ENCODE data around the gene PWWP2B. TPM values are rescaled to one million over a fixed set of nuclear protein-coding genes. Genes with fewer than 3 reads are reported as not detected.

PWWP2B gene
- total and polyA plus RNA-seq, 10 donors, result 22.5 to 50.0 (median 28.0) TPM

DNA sequence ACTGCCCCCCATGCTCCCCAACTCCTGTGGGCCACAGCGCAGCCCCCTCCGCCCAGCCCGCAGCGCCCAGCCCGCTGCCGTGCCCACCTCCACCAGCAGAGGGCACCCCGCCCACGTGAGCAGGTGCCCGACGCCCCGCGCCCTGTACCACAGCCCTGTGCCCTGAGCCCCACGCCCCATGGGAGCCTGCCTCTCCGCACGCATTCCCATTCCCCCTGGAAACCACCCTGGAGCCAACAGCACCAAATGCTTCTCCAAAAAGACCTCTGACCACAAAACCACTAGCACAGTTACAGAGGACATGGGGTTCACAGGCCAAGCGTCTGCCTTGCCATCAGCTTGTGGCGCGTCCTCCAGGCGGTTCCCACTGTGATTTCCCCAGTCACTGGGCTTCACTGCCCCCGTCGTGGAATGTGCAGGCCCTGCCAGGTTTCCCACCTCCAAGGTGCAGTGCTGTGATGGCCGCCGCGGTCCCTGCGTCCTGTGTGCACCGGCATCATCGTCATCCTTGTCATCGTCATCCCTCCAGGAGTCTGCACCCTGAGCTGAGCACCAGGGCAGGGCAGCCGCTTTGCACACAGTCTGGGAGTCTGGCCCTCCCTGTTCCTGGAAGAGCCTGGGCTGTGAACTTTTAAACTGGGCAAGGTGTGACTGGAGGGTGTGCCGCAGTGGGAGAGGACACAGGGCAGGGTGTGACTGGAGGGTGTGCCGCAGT, 61.7 kb downstream of the PWWP2B start:
- intact Hi-C loops (cut with DNase I; ENCODE audit: low total_unique reads), result loop anchor here (2.0 to 10.0 kb wide), 2 partner anchors 76 to 180 kb away; partner anchors contain the start of gene INPP5A
- peak; percentile 93 for DNase-seq
- H3K9me3 ChIP-seq, result no peaks in the 10 kb centered on the region
- peaks cover 0 to 10% (median 0%) of the 10 kb centered on the region in 7 donors for H3K27me3 ChIP-seq (replicated peaks in 1 of 7)
- no peaks in the 10 kb centered on the region for H3K36me3 ChIP-seq
- H3K4me1 ChIP-seq, result peaks cover 0 to 21% (median 7%) of the 10 kb centered on the region in 6 donors
- H3K27ac ChIP-seq, result no peak overlapping the region
- H3K4me3 ChIP-seq, result no peak overlapping the region
- WGBS, 5 donors, result 37 to 64% (median 42%) methylated on average over 17 to 31 of the region's 31 CpGs
- TF ChIP-seq, protein P1, sequence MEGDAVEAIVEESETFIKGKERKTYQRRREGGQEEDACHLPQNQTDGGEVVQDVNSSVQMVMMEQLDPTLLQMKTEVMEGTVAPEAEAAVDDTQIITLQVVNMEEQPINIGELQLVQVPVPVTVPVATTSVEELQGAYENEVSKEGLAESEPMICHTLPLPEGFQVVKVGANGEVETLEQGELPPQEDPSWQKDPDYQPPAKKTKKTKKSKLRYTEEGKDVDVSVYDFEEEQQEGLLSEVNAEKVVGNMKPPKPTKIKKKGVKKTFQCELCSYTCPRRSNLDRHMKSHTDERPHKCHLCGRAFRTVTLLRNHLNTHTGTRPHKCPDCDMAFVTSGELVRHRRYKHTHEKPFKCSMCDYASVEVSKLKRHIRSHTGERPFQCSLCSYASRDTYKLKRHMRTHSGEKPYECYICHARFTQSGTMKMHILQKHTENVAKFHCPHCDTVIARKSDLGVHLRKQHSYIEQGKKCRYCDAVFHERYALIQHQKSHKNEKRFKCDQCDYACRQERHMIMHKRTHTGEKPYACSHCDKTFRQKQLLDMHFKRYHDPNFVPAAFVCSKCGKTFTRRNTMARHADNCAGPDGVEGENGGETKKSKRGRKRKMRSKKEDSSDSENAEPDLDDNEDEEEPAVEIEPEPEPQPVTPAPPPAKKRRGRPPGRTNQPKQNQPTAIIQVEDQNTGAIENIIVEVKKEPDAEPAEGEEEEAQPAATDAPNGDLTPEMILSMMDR (IDR thresholded peaks at IDR 0.05 in 8 of 11, conservative IDR thresholded peaks at IDR 0.05 in 3 of 11), result peak; percentile 91 to 99 (median 96)
- TF ChIP-seq POLR2A (IDR thresholded peaks at IDR 0.05), result no peak
- TF ChIP-seq POLR2AphosphoS5 (IDR thresholded peaks at IDR 0.05), result peak in 2 of 3 donors; percentile 51 to 71

DNA sequence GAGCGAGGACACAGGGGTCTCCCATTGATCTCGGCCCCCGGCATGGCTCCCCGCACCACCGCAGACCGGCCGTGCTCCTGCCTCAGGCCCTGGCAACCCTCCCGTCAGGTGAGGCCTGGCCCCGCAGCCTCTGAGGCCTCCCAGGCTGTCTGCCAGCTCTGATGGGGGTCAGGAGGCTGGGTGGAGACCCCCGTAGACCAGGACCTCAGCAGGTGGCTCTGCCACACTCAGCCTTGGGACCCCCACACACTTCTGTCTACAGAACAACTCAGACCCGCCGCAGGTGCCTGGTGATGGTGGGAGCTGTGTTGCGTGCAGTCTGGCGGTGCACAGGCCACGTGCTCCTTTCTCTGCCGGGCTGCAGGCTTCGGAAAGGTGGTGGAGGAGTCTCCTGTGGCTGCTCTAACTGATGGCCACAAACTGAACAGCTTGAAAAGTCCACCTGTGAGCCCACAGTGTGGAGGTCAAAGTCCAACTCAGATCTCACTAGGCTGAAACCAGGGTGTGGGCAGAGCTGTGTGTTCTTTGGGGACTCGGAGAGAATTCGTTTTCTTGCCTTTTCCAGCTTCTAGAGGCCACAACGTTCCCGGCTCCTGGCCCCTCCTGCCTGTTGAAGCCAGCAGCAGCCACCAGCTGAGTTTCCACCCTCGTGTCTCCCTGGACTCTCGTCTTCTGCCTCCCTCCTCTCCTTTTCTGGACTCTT, 62.5 kb downstream of the PWWP2B start:
- H3K27ac ChIP-seq, result no peak overlapping the region
- peak; percentile 76 for DNase-seq
- intact Hi-C loops (cut with DNase I; ENCODE audit: low total_unique reads), result loop anchor here (2.0 to 10.0 kb wide), 2 partner anchors 75 to 179 kb away; partner anchors contain the start of gene INPP5A
- H3K4me3 ChIP-seq, result no peak overlapping the region
- WGBS, 5 donors, result 83 to 92% (median 88%) methylated on average over 15 to 23 of the region's 23 CpGs
- no peaks in the 10 kb centered on the region for H3K9me3 ChIP-seq
- peaks cover 0 to 10% (median 0%) of the 10 kb centered on the region in 7 donors for H3K27me3 ChIP-seq (replicated peaks in 1 of 7)
- H3K36me3 ChIP-seq, result no peaks in the 10 kb centered on the region
- H3K4me1 ChIP-seq, result peaks cover 0 to 19% (median 7%) of the 10 kb centered on the region in 6 donors
- no peak for TF ChIP-seq POLR2A (IDR thresholded peaks at IDR 0.05)
- TF ChIP-seq, protein P1 (IDR thresholded peaks at IDR 0.05 in 8 of 11, conservative IDR thresholded peaks at IDR 0.05 in 3 of 11), result no peak

DNA sequence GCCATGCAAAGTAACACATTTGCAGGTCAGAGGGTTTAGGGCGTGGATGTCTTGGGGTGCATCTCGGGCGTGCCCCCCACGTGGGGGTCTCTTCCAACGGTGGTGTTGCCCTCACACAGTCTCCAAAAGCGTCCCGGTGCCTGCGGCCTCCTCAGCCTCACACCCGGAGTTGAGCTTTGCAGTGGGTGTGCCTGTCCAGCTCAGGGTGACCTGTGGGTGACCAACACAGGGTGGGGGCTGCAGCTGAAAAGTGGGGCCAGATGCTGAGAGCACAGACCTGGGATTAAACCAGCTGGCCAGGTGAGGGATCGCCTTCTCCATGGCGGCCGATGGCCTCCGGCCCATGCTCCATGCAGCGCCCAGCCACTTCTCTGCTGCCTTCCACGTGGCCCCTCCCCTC, 63.1 kb downstream of the PWWP2B start:
- TF ChIP-seq POLR2A (IDR thresholded peaks at IDR 0.05) (no peak), POLR2AphosphoS5 (IDR thresholded peaks at IDR 0.05) (no peak)
- TF ChIP-seq, protein P1 (IDR thresholded peaks at IDR 0.05 in 8 of 11, conservative IDR thresholded peaks at IDR 0.05 in 3 of 11), result no peak
- WGBS, 5 donors, result 77 to 94% (median 86%) methylated on average over 10 to 15 of the region's 15 CpGs
- Histone ChIP-seq H3K27ac (no peak overlapping the region), H3K27me3 (replicated peaks in 1 of 7) (peaks cover 0 to 10% (median 0%) of the 10 kb centered on the region in 7 donors), H3K4me3 (no peak overlapping the region), H3K9me3 (no peaks in the 10 kb centered on the region), H3K4me1 (peaks cover 0 to 19% (median 7%) of the 10 kb centered on the region in 6 donors), H3K36me3 (no peaks in the 10 kb centered on the region)
- peak; percentile 75 for DNase-seq
- intact Hi-C loops (cut with DNase I; ENCODE audit: low total_unique reads), result no loop called here

DNA sequence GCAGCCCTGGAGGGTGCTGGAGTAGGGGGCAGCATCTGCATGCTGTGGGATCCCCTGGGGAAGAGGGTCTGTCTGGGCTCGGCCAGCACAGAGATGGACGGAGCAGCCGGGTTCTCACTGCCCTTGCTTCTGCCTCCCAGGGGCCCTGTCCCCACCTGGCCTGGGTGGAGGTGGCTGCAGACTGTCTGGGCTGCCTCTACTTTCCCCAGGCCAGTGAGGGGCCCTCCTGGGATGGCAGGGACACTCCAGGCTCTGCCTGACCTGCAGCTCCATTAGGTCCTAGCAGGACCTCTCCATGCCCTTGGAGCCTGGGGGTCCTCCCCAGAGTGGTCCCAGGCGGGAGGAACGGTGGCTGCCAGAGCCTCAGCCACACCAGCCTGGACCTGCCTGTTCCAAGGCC, 63.7 kb downstream of the PWWP2B start:
- intact Hi-C loops (cut with DNase I; ENCODE audit: low total_unique reads), result no loop called here
- H3K4me1 ChIP-seq, result peaks cover 0 to 19% (median 7%) of the 10 kb centered on the region in 6 donors
- no peaks in the 10 kb centered on the region for H3K36me3 ChIP-seq
- TF ChIP-seq POLR2AphosphoS5 (IDR thresholded peaks at IDR 0.05), result no peak
- TF ChIP-seq POLR2A (IDR thresholded peaks at IDR 0.05), result no peak
- TF ChIP-seq, protein P1 (IDR thresholded peaks at IDR 0.05 in 8 of 11, conservative IDR thresholded peaks at IDR 0.05 in 3 of 11), result no peak
- H3K4me3 ChIP-seq, result no peak overlapping the region
- peak; percentile 69 for DNase-seq
- no peaks in the 10 kb centered on the region for H3K9me3 ChIP-seq
- WGBS, 5 donors, result 78 to 93% (median 91%) methylated on average over 4 to 5 of the region's 5 CpGs
- peaks cover 0 to 10% (median 0%) of the 10 kb centered on the region in 7 donors for H3K27me3 ChIP-seq (replicated peaks in 1 of 7)
- no peak overlapping the region for H3K27ac ChIP-seq
